OCI-LY7 (cell line): ENCODE data around the gene TGM6. TPM values are rescaled to one million over a fixed set of nuclear protein-coding genes. Genes with fewer than 3 reads are reported as not detected.

Experiments used
- BruUV-seq: library from RNA; stranded (reverse); fragments of 400-500 nt; replicated peaks from 2 replicates; lab custom pipeline; 2021; lab: Mats Ljungman, UMichigan
- CTCF ChIA-PET: fragments of 300-600 bp; sonication (Branson Sonifier 250); formaldehyde crosslinking; loops from one replicate; lab custom pipeline; 2022; ENCODE audit warnings: antibody characterized with exemption; ENCODE audit not compliant: unreplicated experiment; lab: Charles Lee
- POLR2A ChIA-PET: fragments of 300-600 bp; sonication (Branson Sonifier 250); formaldehyde crosslinking; loops from one replicate; lab custom pipeline; 2022; ENCODE audit warnings: antibody characterized with exemption; lab: Charles Lee
- DNase-seq: peaks from one replicate; pipeline ENCODE4 v3.0.0-alpha.2; 2015; ENCODE audit warnings: low spot score
- H2AFZ ChIP-seq: fragments of 200-600 bp; sonication (generic), shearing (Covaris generic); 2 replicates; pipeline ENCODE4 v1.6.1; 2014; ENCODE audit warnings: mild to moderate bottlenecking, antibody characterized with exemption, low read length, moderate library complexity
- H3K27ac ChIP-seq: fragments of 200-600 bp; sonication (generic); 2 replicates; pipeline ENCODE4 v1.5.1; 2014; ENCODE audit warnings: mixed run types, low read depth, mild to moderate bottlenecking, moderate library complexity, low read length, inconsistent platforms; ENCODE audit not compliant: poor library complexity, severe bottlenecking
- H3K36me3 ChIP-seq: fragments of 200-600 bp; sonication (generic); 2 replicates; pipeline ENCODE4 v1.6.1; 2014; ENCODE audit warnings: mild to moderate bottlenecking, antibody characterized with exemption, low read length, moderate library complexity, mixed read lengths; ENCODE audit not compliant: insufficient read depth
- H3K4me1 ChIP-seq: fragments of 200-600 bp; sonication (generic); 2 replicates; pipeline ENCODE4 v1.5.1; 2014; ENCODE audit warnings: mild to moderate bottlenecking, low read length; ENCODE audit not compliant: insufficient read depth, poor library complexity, severe bottlenecking
- H3K4me2 ChIP-seq: fragments of 200-600 bp; sonication (generic); 2 replicates; pipeline ENCODE4 v1.6.1; 2014; ENCODE audit warnings: mild to moderate bottlenecking, low read length
- H3K4me3 ChIP-seq: fragments of 200-600 bp; sonication (generic); 2 replicates; pipeline ENCODE4 v1.5.1; 2014; ENCODE audit warnings: mild to moderate bottlenecking, low read depth, low read length; ENCODE audit not compliant: poor library complexity, severe bottlenecking
- H3K79me2 ChIP-seq: fragments of 200-600 bp; sonication (generic); 2 replicates; pipeline ENCODE4 v1.6.1; 2016; ENCODE audit warnings: low read depth, mild to moderate bottlenecking, low read length, moderate library complexity, mixed read lengths; ENCODE audit not compliant: insufficient read depth
- H3K9me2 ChIP-seq: fragments of 200-600 bp; sonication (generic); 2 replicates; pipeline ENCODE4 v1.6.1; 2016; ENCODE audit warnings: mild to moderate bottlenecking, low read length, mixed read lengths; ENCODE audit not compliant: insufficient read depth
- H3K9me3 ChIP-seq: fragments of 200-600 bp; sonication (generic); 2 replicates; pipeline ENCODE4 v1.6.1; 2014; ENCODE audit warnings: mild to moderate bottlenecking, mixed run types, low read length, mixed read lengths
- H4K20me1 ChIP-seq: fragments of 200-600 bp; sonication (generic); 2 replicates; pipeline ENCODE4 v1.6.1; 2014; ENCODE audit warnings: mild to moderate bottlenecking, antibody characterized with exemption, low read length, moderate library complexity, mixed read lengths; ENCODE audit not compliant: insufficient read depth
- EZH2phosphoT487 ChIP-seq: fragments of 200-600 bp; sonication (generic); IDR thresholded peaks from 2 replicates; pipeline ENCODE4 v1.6.1; 2018; ENCODE audit warnings: low read depth, borderline replicate concordance, mild to moderate bottlenecking, mixed run types, antibody characterized with exemption, low read length, moderate library complexity, mixed read lengths
- intact Hi-C: fragments of 100-400 bp; cut with micrococcal nuclease; formaldehyde crosslinking; loops from one replicate; pipeline ENCODE4 v1.10.0; 2022; ENCODE audit not compliant: unreplicated experiment
- small RNA-seq: library from RNA; depleted of rRNA; stranded (forward); fragments of <200 nt; gene quantifications from one replicate; pipeline ENCODE3, GENCODE V24; 2014
- total RNA-seq, 2 experiments: library from RNA; depleted of rRNA in 1 of 2; stranded (reverse); fragments of >200 nt in 1 of 2; shearing (Covaris generic) in 1 of 2; gene quantifications; 2 replicates each; pipeline ENCODE4 v1.2.3, GENCODE V29; 2014 to 2022
- TF ChIP-seq, protein P1 (sequence below): fragments of 200-600 bp; sonication (generic); conservative IDR thresholded peaks from 2 replicates; pipeline ENCODE4 v1.5.1; 2014; ENCODE audit warnings: mild to moderate bottlenecking, antibody characterized with exemption, low read length, moderate library complexity, mixed read lengths

TGM6 gene
- total RNA-seq, 2 experiments from 2014 or later, result not detected

DNA sequence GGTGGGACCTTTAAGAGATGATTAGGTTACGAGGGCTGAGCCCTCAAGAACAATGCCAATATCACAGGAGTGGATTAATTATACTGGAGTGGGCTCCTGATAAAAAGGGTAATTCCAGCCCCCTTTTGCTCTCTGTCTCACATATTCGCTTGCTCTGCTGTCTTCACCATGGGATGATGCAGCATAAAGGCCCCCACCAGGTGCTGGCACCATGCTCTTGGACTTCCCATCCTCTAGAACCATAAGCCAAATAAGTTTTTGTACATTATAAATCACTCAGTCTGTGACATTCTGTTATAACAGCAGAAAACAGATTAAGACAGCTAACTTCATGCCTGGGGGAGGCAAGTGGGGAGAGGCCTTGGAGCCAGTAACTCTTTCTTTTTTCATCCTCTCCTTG, 99.7 kb downstream of the TGM6 start:
- ChIA-PET CTCF (no interaction called here), POLR2A (no interaction called here)
- Histone ChIP-seq H3K9me3 (peaks cover 9% of the 10 kb centered on the region; the same call in 1 of the 2 replicates), H3K9me2 (no peaks in the 10 kb centered on the region), H3K4me2 (no peak overlapping the region), H3K79me2 (no peaks in the 10 kb centered on the region), H3K4me1 (no peaks in the 10 kb centered on the region), H2AFZ (no peak overlapping the region), H3K36me3 (peaks cover 48% of the 10 kb centered on the region), H3K4me3 (no peak overlapping the region), H4K20me1 (no peaks in the 10 kb centered on the region), H3K27ac (no peak overlapping the region)
- no peak for DNase-seq
- no peak for TF ChIP-seq EZH2phosphoT487
- TF ChIP-seq, protein P1, sequence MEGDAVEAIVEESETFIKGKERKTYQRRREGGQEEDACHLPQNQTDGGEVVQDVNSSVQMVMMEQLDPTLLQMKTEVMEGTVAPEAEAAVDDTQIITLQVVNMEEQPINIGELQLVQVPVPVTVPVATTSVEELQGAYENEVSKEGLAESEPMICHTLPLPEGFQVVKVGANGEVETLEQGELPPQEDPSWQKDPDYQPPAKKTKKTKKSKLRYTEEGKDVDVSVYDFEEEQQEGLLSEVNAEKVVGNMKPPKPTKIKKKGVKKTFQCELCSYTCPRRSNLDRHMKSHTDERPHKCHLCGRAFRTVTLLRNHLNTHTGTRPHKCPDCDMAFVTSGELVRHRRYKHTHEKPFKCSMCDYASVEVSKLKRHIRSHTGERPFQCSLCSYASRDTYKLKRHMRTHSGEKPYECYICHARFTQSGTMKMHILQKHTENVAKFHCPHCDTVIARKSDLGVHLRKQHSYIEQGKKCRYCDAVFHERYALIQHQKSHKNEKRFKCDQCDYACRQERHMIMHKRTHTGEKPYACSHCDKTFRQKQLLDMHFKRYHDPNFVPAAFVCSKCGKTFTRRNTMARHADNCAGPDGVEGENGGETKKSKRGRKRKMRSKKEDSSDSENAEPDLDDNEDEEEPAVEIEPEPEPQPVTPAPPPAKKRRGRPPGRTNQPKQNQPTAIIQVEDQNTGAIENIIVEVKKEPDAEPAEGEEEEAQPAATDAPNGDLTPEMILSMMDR, result no peak
- intact Hi-C loops, result no loop called here
- no TSS peak for BruUV-seq

Small RNA genes within 50 kb of the gene (small RNA-seq; reads per million reads assigned to genes)
- gene RF00019, result not detected

Other genes starting within 250 kb of the TGM6 start
- not detected in 2 replicates for gene TGM3, start 84.9 kb upstream of the TGM6 start, total RNA-seq (2014; rRNA removed; shearing (Covaris generic))
- gene TGM3, start 84.9 kb upstream of the TGM6 start, total RNA-seq (2022), result not detected in 2 replicates
- gene SNRPB, start 89.9 kb downstream of the TGM6 start, total RNA-seq (2014; rRNA removed; shearing (Covaris generic)), result 429 and 516 TPM in 2 replicates
- gene SNRPB, start 89.9 kb downstream of the TGM6 start, total RNA-seq (2022), result 323 and 351 TPM in 2 replicates
- gene ZNF343, start 128.0 kb downstream of the TGM6 start, total RNA-seq (2014; rRNA removed; shearing (Covaris generic)), result 7.1 and 10.1 TPM in 2 replicates
- 11.9 and 14.1 TPM in 2 replicates for gene ZNF343, start 128.0 kb downstream of the TGM6 start, total RNA-seq (2022)
- gene TMC2, start 155.7 kb downstream of the TGM6 start, total RNA-seq (2014; rRNA removed; shearing (Covaris generic)), result not detected in 2 replicates
- gene TMC2, start 155.7 kb downstream of the TGM6 start, total RNA-seq (2022), result not detected in 2 replicates